Lower lobe of right lung (tissue), 2 donors: Measurements from ENCODE around the gene ZNF70. TPM values are rescaled to one million over a fixed set of nuclear protein-coding genes. Genes with fewer than 3 reads are reported as not detected.

Source experiments
- ATAC-seq, 2 donors: fragments of 200-7000 bp; cut with Tn5 transposase; one replicate each; pipeline ENCODE4 v1.9.1; 2020 to 2022; ENCODE audit warnings: mild to moderate bottlenecking in 2 of 2, moderate library complexity in 2 of 2
- DNase-seq: peaks from one replicate; pipeline ENCODE4 v3.0.0-alpha.2; 2020
- H3K27ac ChIP-seq: fragments of 200-600 bp; one replicate; pipeline ENCODE4 v1.8.0; 2022
- H3K27me3 ChIP-seq: fragments of 200-600 bp; one replicate; pipeline ENCODE4 v1.8.0; 2022; ENCODE audit warnings: low read depth
- H3K36me3 ChIP-seq: fragments of 200-600 bp; one replicate; pipeline ENCODE4 v1.8.0; 2022; ENCODE audit warnings: mild to moderate bottlenecking
- H3K4me1 ChIP-seq: fragments of 200-600 bp; one replicate; pipeline ENCODE4 v1.8.0; 2022
- H3K4me3 ChIP-seq: fragments of 200-600 bp; one replicate; pipeline ENCODE4 v1.8.0; 2022; ENCODE audit warnings: mild to moderate bottlenecking
- H3K9me3 ChIP-seq: fragments of 200-600 bp; one replicate; pipeline ENCODE4 v1.8.0; 2022
- intact Hi-C: fragments of 100-400 bp; cut with DNase I; formaldehyde crosslinking; loops from one replicate; pipeline ENCODE4 v1.11.0; 2022
- total RNA-seq: library from RNA; stranded (reverse); fragmentation: NEBNext Ultra II Directional; extraction: Animal tissue kit (Norgen Biotek cat#: 25700); gene quantifications from one replicate; pipeline ENCODE4 v1.2.1, GENCODE V29; 2021
- TF ChIP-seq, protein P1 (sequence below): fragments of 200-600 bp; IDR thresholded peaks from one replicate; pipeline ENCODE4 v1.8.0; 2022; ENCODE audit warnings: antibody characterized with exemption, mild to moderate bottlenecking
- donor health status: DM: no; HTN: yes; CAD: no; lungs with severe emphysema.

The ZNF70 gene
- total RNA-seq, 1 donor from 2014 or later, result 5.7 TPM

DNA sequence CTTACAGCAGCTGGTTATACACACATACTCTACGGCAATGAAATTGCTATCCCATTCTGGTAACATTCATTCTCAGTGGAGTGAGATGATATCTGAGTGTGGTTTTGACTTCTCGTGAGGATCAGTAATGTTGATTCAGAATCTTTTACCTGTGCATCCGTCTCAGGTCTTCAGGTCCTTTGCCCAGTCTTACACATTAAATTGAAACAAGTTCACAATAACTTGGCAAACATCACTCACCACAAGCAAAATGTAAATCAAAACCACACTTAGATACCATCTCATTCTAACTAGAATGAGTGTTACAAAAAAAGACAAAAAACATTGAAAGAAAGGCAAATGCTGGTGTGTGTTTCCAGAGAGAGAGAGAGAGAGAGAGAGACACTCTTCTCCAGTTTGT lies 46.1 kb downstream of the ZNF70 start:
- Histone ChIP-seq H3K9me3 (no peaks in the 10 kb centered on the region), H3K4me3 (no peak overlapping the region), H3K27ac (no peak overlapping the region), H3K36me3 (peaks cover 94% of the 10 kb centered on the region), H3K27me3 (no peaks in the 10 kb centered on the region), H3K4me1 (no peaks in the 10 kb centered on the region)
- TF ChIP-seq, protein P1, sequence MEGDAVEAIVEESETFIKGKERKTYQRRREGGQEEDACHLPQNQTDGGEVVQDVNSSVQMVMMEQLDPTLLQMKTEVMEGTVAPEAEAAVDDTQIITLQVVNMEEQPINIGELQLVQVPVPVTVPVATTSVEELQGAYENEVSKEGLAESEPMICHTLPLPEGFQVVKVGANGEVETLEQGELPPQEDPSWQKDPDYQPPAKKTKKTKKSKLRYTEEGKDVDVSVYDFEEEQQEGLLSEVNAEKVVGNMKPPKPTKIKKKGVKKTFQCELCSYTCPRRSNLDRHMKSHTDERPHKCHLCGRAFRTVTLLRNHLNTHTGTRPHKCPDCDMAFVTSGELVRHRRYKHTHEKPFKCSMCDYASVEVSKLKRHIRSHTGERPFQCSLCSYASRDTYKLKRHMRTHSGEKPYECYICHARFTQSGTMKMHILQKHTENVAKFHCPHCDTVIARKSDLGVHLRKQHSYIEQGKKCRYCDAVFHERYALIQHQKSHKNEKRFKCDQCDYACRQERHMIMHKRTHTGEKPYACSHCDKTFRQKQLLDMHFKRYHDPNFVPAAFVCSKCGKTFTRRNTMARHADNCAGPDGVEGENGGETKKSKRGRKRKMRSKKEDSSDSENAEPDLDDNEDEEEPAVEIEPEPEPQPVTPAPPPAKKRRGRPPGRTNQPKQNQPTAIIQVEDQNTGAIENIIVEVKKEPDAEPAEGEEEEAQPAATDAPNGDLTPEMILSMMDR, result no peak
- intact Hi-C loops, result no loop called here
- DNase-seq (no peak), ATAC-seq (no peak)

- TF ChIP-seq, protein P1, result no peak
- Histone ChIP-seq H3K4me1 (no peaks in the 10 kb centered on the region), H3K27ac (no peak overlapping the region), H3K27me3 (no peaks in the 10 kb centered on the region), H3K36me3 (peaks cover 93% of the 10 kb centered on the region), H3K4me3 (no peak overlapping the region), H3K9me3 (no peaks in the 10 kb centered on the region)
- intact Hi-C loops, result no loop called here
- DNase-seq (no peak), ATAC-seq (no peak)
Measured at GRCh38 chr22:23704062-23704461, 46.9 kb downstream of the ZNF70 start.

DNA sequence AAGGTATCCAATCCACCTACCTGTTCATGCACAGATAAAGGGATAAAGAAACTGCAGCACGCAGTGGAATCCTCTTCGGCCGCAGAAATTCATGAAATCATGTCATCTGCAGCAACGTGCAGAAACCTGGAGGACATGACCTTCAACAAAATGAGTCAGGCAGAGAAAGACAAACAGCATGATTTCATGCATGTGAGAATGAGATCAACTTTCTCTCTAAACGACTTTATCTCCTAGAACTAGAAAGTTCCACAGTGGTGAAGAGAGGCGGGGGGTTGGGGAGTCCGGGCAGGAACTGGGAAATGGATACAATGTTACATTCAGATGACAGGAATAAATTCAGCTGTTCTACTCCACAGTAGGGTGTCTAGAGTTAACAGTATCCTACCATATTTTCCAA lies 50.2 kb downstream of the ZNF70 start:
- Histone ChIP-seq H3K9me3 (no peaks in the 10 kb centered on the region), H3K27me3 (no peaks in the 10 kb centered on the region), H3K4me1 (no peaks in the 10 kb centered on the region), H3K36me3 (peaks cover 72% of the 10 kb centered on the region), H3K27ac (no peak overlapping the region), H3K4me3 (no peak overlapping the region)
- TF ChIP-seq, protein P1, result no peak
- ATAC-seq (no peak), DNase-seq (no peak)
- intact Hi-C loops, result no loop called here

DNA sequence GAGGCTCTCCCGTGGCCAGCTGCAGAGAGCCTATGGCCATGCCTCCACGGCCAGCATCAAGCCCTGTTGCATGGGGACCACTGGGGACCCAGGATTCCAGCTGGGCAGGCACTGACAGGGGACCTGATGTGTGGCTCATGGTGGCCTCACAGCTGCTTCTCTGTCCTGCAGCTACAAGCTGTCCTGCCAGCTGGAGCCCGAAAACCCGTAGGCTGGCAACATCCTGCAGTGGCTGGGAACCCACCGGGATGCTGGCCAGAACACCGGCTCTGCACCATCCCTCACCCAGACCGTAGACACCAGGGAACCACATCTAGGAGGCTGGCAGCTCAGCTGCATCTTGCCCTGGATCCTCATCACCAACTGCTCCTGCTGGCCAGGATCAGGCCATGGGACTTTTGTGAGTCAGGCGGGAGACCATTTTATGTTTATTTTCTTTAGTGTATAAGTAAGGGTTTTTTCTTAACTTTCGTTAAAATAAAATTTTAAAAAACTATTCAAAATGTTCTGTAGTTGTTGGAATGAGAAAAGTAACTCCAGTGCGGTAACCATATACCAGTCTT lies 52.2 kb downstream of the ZNF70 start:
- Histone ChIP-seq H3K27ac (no peak overlapping the region), H3K27me3 (no peaks in the 10 kb centered on the region), H3K4me1 (no peaks in the 10 kb centered on the region), H3K36me3 (peaks cover 72% of the 10 kb centered on the region), H3K9me3 (no peaks in the 10 kb centered on the region), H3K4me3 (no peak overlapping the region)
- TF ChIP-seq, protein P1, result no peak
- intact Hi-C loops, result no loop called here
- DNase-seq, result no peak
- ATAC-seq, result no peak

- no peak overlapping the region for H3K4me3 ChIP-seq
- H3K27me3 ChIP-seq, result no peaks in the 10 kb centered on the region
- TF ChIP-seq, protein P1, result no peak
- H3K36me3 ChIP-seq, result peaks cover 72% of the 10 kb centered on the region
- no peaks in the 10 kb centered on the region for H3K9me3 ChIP-seq
- ATAC-seq (no peak), DNase-seq (no peak)
- H3K4me1 ChIP-seq, result no peaks in the 10 kb centered on the region
- intact Hi-C loops, result no loop called here
- no peak overlapping the region for H3K27ac ChIP-seq
Measured at GRCh38 chr22:23698094-23698493, 52.8 kb downstream of the ZNF70 start.
